GM19455 (cell line): ENCODE results near the gene ITIH2.
"Not testable (repeated sequence)": the region's sequence is repeated elsewhere in the genome, so short reads cannot be mapped to it uniquely, and the experiment has no call there.

Experiments used
- ATAC-seq: cut with Tn5 transposase; IDR thresholded peaks from one replicate; pipeline ENCODE4 v1.9.1; 2021; ENCODE audit not compliant: unreplicated experiment

The ITIH2 gene

GRCh38 chr10:7744307-7744706 lies 41.2 kb downstream of the ITIH2 start:
- no peak for ATAC-seq

- not testable (repeated sequence) for ATAC-seq
Measured at GRCh38 chr10:7748637-7749036, 45.5 kb downstream of the ITIH2 start.

- no peak for ATAC-seq
Measured at GRCh38 chr10:7750222-7750621, 47.1 kb downstream of the ITIH2 start.

- ATAC-seq = no peak
Measured at GRCh38 chr10:7752251-7752650, 49.1 kb downstream of the ITIH2 start.

- no peak for ATAC-seq
Measured at GRCh38 chr10:7755103-7755502, 52.0 kb downstream of the ITIH2 start.

- ATAC-seq = peak; percentile 61
Measured at GRCh38 chr10:7756360-7756992, 53.4 kb downstream of the ITIH2 start.

- ATAC-seq = no peak
Measured at GRCh38 chr10:7763929-7764328, 60.8 kb downstream of the ITIH2 start.

GRCh38 chr10:7766241-7766640 lies 63.1 kb downstream of the ITIH2 start:
- no peak for ATAC-seq

GRCh38 chr10:7767209-7767608 lies 64.1 kb downstream of the ITIH2 start:
- ATAC-seq = no peak

GRCh38 chr10:7768417-7768816 lies 65.3 kb downstream of the ITIH2 start:
- no peak for ATAC-seq

GRCh38 chr10:7773845-7774801 lies 71.0 kb downstream of the ITIH2 start:
- ATAC-seq = no peak

GRCh38 chr10:7776777-7777176 lies 73.7 kb downstream of the ITIH2 start:
- no peak for ATAC-seq

- not testable (repeated sequence) for ATAC-seq
Measured at GRCh38 chr10:7782194-7782593, 79.1 kb downstream of the ITIH2 start.

GRCh38 chr10:7786430-7786829 lies 83.3 kb downstream of the ITIH2 start:
- no peak for ATAC-seq

GRCh38 chr10:7787150-7787856 lies 84.2 kb downstream of the ITIH2 start:
- peak; percentile 21 for ATAC-seq

- peak; percentile 90 for ATAC-seq
Measured at GRCh38 chr10:7787857-7788638, 84.9 kb downstream of the ITIH2 start, which contains the start of the genes ATP5F1C and KIN. Gene ATP5F1C (plus strand): TSS chr10:7788177. CDS start chr10:7788208, 31 bp downstream. Gene KIN (minus strand): TSS chr10:7787993. CDS start chr10:7787933, 60 bp downstream.

- peak; percentile 32 for ATAC-seq
Measured at GRCh38 chr10:7788639-7789286, 85.6 kb downstream of the ITIH2 start.

- ATAC-seq = no peak
Measured at GRCh38 chr10:7789390-7789789, 86.3 kb downstream of the ITIH2 start.

- no peak for ATAC-seq
Measured at GRCh38 chr10:7792541-7792940, 89.4 kb downstream of the ITIH2 start.
